ENCODE measurements around the gene SMURF2. TPM values are rescaled to one million over a fixed set of nuclear protein-coding genes. Genes with fewer than 3 reads are reported as not detected.

SMURF2 gene
- total RNA-seq, 1 donor from 2014 or later = 126 TPM

DNA sequence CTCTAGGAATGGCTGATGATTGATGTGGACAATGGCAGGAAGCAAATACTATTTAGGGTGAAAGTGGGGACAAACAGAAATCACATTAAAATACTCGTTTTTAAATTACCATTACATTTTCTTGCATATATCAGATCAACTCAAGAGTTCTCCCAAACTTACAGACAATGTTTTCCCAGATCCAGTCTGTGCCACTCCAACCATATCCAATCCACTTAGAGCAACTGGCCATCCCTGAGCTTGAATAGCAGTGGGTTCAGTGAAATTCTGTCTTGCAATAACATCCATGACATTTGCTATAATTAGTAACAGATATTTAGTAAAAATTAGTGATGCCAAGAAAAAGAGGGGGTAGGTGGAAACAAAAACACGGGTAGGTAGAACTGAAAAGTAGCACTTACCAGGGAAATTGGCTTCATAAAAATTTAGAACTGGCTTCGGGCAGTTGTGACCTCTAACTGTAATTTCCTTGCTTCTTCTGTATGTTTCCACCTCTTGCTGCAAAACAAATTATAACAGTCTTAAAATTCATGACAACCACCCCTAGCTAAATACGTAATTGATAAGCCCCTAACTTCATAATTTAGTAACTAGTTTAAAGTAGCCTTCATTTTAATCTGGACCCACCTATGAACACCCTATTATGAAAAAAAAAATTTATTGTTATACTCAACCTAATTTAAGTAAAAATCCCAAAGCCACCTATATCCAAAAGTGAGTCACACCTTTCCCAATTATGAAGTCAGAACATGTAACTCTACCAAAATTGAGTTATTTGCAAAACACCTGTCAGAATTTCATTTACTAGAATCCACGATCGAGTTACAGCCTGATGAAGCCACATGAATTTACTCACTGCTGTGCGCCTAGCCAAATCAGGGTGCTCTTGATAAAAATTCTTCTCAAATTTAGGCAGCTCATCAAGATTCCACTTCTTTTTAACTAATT lies 158.0 kb downstream of the SMURF2 start:
- Mint-ChIP-seq H3K4me3 (ENCODE audit: unreplicated experiment) (peak overlapping the region; percentile 94), H3K27ac (ENCODE audit: unreplicated experiment) (peak overlapping the region; percentile 96), H3K9me3 (ENCODE audit: unreplicated experiment) (no peaks in the 10 kb centered on the region), H3K4me1 (ENCODE audit: low read depth, unreplicated experiment) (peaks cover 41% of the 10 kb centered on the region), H3K27me3 (ENCODE audit: low read depth, unreplicated experiment) (no peaks in the 10 kb centered on the region), H3K36me3 (ENCODE audit: low read depth, unreplicated experiment) (peaks cover 20% of the 10 kb centered on the region)
- H3K27me3 ChIP-seq (ENCODE audit: insufficient read depth, low read length) = no peaks in the 10 kb centered on the region
- peaks cover 93% of the 10 kb centered on the region for H3K79me2 ChIP-seq (ENCODE audit: insufficient read depth, low read length)
- no peak for FAIRE-seq
- H3K27ac ChIP-seq (ENCODE audit: low read depth, low read length) = peak overlapping the region; percentile 99
- no peaks in the 10 kb centered on the region for H3K9me3 ChIP-seq (ENCODE audit: insufficient read depth, low read depth, low read length)
- peaks cover 38% of the 10 kb centered on the region for H3K4me1 ChIP-seq (ENCODE audit: insufficient read depth, low read length)
- H4K20me1 ChIP-seq (ENCODE audit: insufficient read depth, low read length) = peaks cover 86% of the 10 kb centered on the region
- TF ChIP-seq, protein P1, sequence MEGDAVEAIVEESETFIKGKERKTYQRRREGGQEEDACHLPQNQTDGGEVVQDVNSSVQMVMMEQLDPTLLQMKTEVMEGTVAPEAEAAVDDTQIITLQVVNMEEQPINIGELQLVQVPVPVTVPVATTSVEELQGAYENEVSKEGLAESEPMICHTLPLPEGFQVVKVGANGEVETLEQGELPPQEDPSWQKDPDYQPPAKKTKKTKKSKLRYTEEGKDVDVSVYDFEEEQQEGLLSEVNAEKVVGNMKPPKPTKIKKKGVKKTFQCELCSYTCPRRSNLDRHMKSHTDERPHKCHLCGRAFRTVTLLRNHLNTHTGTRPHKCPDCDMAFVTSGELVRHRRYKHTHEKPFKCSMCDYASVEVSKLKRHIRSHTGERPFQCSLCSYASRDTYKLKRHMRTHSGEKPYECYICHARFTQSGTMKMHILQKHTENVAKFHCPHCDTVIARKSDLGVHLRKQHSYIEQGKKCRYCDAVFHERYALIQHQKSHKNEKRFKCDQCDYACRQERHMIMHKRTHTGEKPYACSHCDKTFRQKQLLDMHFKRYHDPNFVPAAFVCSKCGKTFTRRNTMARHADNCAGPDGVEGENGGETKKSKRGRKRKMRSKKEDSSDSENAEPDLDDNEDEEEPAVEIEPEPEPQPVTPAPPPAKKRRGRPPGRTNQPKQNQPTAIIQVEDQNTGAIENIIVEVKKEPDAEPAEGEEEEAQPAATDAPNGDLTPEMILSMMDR (IDR thresholded peaks at IDR 0.05; ENCODE audit: insufficient read depth, low read depth, low read length) = no peak
- TF ChIP-seq EZH2 (IDR thresholded peaks at IDR 0.05; ENCODE audit: insufficient read depth, low read length) = no peak
- no peak overlapping the region for H2AFZ ChIP-seq (ENCODE audit: low read depth, low read length)
- peak overlapping the region; percentile 90 for H3K4me2 ChIP-seq (ENCODE audit: low read length)
- no peak for DNase-seq (ENCODE audit: low read depth)
- H3K36me3 ChIP-seq (ENCODE audit: insufficient read depth, low read length) = peaks cover 56% of the 10 kb centered on the region
- H3K4me3 ChIP-seq (ENCODE audit: insufficient read depth, low read depth, low read length) = peak overlapping the region; percentile 100
- peak overlapping the region; percentile 100 for H3K9ac ChIP-seq (ENCODE audit: low read length)

DNA sequence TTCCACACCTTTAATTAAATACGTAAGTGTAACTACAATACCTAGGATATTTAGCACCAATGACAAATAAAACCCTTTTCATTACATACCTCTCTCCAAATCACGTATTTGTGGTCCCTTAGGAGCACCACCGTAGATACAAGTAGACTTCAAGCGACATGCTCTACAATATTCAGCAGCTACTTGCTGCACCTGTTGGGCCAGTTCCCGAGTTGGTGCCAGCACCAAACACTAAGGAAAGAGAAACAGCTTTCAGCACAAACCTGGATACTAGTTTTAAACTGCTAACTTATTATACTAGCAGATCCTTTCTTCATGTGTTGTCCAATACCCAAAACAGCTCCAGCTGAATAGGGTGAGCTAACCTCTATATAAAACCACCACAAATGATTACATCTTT lies 158.8 kb downstream of the SMURF2 start:
- H3K9me3 ChIP-seq (ENCODE audit: insufficient read depth, low read depth, low read length) = no peaks in the 10 kb centered on the region
- TF ChIP-seq EZH2 (IDR thresholded peaks at IDR 0.05; ENCODE audit: insufficient read depth, low read length) = no peak
- TF ChIP-seq, protein P1 (IDR thresholded peaks at IDR 0.05; ENCODE audit: insufficient read depth, low read depth, low read length) = no peak
- H3K4me2 ChIP-seq (ENCODE audit: low read length) = peak overlapping the region; percentile 90
- H3K4me1 ChIP-seq (ENCODE audit: insufficient read depth, low read length) = peaks cover 33% of the 10 kb centered on the region
- Mint-ChIP-seq H3K4me1 (ENCODE audit: low read depth, unreplicated experiment) (peaks cover 45% of the 10 kb centered on the region), H3K9me3 (ENCODE audit: unreplicated experiment) (no peaks in the 10 kb centered on the region), H3K4me3 (ENCODE audit: unreplicated experiment) (peak overlapping the region; percentile 94), H3K27me3 (ENCODE audit: low read depth, unreplicated experiment) (no peaks in the 10 kb centered on the region), H3K27ac (ENCODE audit: unreplicated experiment) (no peak overlapping the region), H3K36me3 (ENCODE audit: low read depth, unreplicated experiment) (peaks cover 22% of the 10 kb centered on the region)
- H4K20me1 ChIP-seq (ENCODE audit: insufficient read depth, low read length) = peaks cover 87% of the 10 kb centered on the region
- peak overlapping the region; percentile 100 for H3K4me3 ChIP-seq (ENCODE audit: insufficient read depth, low read depth, low read length)
- peaks cover 64% of the 10 kb centered on the region for H3K36me3 ChIP-seq (ENCODE audit: insufficient read depth, low read length)
- no peak overlapping the region for H2AFZ ChIP-seq (ENCODE audit: low read depth, low read length)
- DNase-seq (ENCODE audit: low read depth) (no peak), FAIRE-seq (no peak)
- H3K9ac ChIP-seq (ENCODE audit: low read length) = peak overlapping the region; percentile 100
- peaks cover 89% of the 10 kb centered on the region for H3K79me2 ChIP-seq (ENCODE audit: insufficient read depth, low read length)
- no peaks in the 10 kb centered on the region for H3K27me3 ChIP-seq (ENCODE audit: insufficient read depth, low read length)
- H3K27ac ChIP-seq (ENCODE audit: low read depth, low read length) = no peak overlapping the region

Measured in astrocyte (in vitro differentiated cells and primary cell).